Activated gamma-delta T cell treated with Interleukin-2 at 50 U/mL for 16 hours (primary cell): ENCODE results near the gene DIPK1A.

Experiments used
- DNase-seq: peaks from one replicate; pipeline ENCODE4 v3.0.0-alpha.2; 2020

The DIPK1A gene

DNA sequence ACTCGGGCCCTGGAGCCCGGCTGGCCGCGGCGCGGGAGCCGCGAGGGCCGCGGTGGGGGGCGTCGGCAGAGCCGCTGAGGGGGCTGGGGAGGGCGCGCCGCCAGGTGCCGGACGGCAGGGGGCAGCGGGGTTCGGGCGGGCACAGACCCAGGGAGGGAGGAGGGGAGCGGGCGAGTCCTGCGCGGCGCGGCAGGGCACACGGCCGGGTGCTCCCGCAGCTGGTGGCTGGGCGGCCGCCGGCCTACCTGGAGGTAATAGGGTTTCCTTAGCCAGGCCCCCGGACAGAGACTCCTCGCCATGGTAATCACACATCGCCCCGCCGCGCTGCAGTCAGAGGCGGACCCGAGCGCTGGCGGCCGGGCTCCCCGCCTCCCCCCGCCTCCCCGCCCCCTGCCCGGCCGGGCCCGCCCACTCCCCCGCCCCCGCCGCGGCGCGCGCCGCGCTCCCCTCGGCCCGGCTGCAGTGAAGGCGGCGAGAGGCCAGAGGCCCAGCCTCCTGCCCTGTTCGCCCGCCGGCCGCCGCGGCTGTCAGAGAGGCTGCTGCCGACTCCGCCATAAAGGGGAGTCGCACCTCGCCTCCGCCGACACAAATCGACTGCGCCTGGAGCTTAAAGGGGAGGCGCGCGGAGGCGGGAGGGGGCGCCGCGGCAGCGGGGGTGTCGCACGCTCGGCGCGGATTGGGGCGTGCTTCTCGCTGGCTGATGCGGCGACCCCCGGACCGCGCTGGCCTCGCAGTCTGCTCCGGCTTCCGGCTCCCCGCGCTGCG, at the start of gene DIPK1A:
TSS of gene DIPK1A (minus strand) at position 332 of the 765 bp plus-strand sequence. CDS start at position 299, 33 bp downstream.
- DNase-seq: peak; percentile 78

DNA sequence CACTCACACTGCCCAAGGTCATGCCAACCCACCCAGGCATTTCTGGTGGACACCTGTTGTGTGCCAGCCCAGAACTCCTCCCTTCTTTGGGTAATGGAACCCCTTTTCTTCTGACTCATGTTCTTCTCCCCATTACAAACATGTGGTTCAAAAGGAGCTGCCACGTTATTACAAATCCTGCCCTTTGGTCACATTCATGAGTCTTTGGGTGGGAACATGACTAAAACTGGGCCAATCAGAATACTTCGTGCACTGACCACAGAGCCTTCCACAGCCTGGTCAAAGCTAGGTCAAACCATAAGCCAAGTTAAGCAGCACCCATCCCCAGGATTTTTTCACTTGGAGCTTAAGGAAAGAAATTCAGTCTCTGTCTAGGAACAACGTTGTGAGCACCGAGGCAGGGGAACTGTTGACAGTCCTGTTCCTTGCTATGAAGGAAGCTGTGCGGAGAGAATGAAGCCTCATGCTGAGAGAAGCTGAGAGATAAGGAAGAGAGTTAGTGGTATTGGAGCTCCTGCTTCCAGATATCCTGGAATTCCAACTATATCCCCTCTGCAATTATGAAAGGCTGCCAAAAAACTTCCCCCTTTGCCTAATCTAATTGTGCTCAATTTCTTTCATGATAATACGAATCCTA, 46.8 kb upstream of the DIPK1A start:
- DNase-seq: no peak

DNA sequence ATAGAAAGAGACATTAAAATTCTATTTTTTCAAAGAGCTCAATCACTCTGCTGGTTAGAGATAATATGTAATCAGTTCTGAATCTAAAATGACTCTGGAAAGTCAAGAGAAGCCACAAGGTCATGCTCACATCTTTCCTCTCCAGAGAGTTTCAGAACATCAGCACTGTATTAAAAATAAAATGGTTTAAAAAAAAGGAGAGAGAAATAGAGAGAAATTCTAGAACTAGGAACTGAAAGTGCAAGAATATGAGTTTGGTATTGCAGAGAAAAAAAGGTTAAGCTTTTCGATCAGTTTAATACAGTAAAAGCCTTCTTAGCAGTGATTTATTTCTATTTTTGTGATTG, 44.0 kb upstream of the DIPK1A start:
- DNase-seq: no peak

DNA sequence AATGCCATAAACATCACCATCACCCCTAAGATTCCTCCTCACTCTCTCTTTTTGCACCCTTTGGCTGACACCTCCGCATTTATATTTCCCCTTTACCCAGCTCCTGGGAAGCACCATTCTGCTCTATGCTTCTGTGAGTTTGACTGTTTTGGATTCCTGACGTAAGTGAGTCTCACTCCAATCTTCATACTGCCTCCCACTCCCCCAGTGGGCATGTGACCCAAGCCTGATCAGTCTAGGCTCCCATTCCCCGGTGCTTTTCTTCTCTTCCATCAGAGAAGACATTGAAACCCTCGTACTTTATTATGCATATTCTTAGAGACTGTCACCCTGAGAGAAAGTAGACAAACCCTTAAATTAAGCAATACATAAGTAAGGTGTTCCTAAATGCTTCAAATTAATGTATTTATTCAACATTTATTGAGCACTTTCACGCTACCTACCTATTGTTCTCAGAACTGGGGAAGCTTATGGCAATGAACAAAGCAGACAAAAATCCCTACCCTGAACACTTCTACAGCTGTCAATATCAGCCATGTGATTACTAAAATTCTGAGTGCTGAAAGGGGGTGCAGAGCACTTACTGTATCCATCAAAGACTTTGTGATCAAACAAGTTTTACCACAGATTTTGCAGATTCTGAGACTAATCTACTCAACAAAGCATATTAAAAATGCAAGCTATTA, 43.4 kb upstream of the DIPK1A start:
- no peak for DNase-seq

DNA sequence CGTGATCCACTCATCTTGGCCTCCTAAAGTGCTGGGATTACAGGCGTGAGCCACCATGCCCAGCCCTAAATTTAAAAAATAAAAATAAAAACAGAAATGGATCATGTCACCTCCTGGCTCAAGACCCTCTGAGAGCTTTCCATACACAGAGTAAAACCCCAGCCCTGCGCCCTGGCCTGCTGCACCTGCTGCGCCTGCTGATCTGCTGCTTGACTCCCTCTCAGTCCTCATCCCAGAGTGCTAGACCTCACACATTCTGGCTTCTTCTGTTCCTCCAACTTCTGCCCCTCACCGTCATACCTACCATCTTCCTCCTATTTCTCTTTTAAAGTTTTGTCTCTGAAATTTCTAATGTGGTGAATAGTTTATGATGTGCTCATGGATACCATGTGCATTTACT, 42.7 kb upstream of the DIPK1A start:
- DNase-seq: no peak

DNA sequence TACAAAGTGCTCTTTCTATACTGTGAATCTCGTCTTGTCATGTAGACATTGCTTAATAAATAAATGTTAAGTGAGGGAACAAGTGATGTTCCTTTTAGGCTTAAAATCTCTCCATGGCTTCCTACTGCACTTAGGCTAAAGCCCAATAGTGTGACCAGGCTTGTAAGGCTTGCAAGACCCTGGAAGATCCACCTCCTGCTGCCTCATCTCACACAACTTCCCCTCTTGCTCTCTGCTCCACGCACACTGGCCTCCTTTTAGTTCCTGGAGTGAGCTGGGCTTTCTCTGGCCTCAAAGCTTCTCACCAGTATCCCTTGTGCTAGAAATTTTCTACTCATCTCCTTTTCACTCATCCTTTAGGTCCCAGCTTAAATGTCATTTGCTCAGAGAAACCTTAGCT, 41.5 kb upstream of the DIPK1A start:
- DNase-seq: no peak

DNA sequence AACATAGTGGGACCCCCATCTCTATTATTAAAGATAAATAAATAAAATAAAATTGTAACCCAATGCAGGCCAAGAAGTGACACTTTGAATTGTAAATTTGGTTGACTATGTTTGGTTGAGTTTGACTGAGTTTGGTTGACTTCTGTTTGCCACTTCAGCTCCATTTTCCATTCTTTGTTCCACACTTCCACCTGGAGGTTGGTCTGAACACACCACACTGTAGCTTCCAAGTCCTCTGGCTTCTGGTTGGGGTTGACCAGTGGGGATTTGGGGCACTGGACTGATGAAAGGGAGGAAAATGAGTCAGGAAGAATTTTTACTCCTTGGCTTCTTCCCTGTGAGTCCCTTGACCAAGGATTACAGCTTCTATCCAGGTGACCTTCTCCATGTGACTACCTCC, 40.6 kb upstream of the DIPK1A start:
- no peak for DNase-seq

DNA sequence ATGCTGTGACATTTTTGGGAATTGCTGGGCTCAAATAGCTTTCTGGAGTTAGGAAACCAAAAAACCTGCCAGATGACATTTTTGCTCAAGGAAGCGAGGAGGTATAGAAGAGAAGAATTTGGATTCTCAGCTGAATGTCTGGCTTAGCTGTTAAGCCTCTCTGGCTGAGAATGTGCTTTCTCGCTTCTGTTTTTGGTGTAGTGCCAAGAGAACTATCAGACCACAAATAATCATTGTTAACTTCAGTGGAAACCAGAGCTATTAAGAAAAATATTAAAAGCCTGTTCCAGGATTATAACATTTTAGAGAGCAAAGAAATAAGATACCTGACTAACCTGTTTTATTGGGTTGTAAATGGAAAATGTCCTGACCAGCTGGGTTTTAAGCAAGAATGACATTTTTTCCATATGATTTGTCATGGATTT, 39.5 kb upstream of the DIPK1A start:
- no peak for DNase-seq

DNA sequence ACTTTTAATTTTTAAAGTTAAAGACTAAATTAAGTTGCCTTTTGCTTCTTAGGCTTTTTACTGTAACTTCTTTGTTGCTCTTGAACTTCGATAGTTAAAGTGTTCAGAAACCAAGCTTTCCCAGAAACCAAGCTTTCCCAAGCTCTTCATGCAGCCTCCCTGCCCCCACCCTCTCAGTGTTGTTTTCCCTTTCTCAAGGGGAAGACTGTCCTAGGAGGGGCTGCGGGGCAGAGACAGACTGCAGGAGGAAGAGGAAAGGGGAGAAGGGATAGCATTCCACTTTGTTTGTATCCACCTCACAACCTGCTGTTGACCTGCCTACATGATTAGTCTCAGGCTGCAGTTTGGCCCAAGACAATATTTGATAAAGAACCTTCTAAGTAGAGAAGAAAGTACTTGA, 39.0 kb upstream of the DIPK1A start:
- DNase-seq: no peak

DNA sequence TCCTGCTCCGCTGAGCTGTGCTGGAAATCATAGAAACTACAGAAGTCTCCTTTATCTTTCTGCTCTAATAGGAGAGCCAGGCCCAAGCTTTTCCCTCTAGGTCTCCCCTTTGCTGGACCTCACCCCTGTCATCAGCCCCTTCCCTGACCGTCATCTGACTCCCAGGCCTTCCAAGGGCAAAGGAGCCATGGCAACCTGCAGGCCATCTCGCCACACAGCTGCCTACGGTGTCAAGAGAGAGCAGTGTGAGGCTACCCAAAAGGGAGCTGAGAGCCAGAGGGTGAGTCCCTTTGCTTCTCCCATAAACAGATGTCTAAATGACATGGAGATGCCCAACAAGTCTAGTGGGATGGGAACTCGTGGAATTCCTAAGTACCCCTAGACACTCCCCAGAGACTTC, 37.6 kb upstream of the DIPK1A start:
- DNase-seq: no peak

DNA sequence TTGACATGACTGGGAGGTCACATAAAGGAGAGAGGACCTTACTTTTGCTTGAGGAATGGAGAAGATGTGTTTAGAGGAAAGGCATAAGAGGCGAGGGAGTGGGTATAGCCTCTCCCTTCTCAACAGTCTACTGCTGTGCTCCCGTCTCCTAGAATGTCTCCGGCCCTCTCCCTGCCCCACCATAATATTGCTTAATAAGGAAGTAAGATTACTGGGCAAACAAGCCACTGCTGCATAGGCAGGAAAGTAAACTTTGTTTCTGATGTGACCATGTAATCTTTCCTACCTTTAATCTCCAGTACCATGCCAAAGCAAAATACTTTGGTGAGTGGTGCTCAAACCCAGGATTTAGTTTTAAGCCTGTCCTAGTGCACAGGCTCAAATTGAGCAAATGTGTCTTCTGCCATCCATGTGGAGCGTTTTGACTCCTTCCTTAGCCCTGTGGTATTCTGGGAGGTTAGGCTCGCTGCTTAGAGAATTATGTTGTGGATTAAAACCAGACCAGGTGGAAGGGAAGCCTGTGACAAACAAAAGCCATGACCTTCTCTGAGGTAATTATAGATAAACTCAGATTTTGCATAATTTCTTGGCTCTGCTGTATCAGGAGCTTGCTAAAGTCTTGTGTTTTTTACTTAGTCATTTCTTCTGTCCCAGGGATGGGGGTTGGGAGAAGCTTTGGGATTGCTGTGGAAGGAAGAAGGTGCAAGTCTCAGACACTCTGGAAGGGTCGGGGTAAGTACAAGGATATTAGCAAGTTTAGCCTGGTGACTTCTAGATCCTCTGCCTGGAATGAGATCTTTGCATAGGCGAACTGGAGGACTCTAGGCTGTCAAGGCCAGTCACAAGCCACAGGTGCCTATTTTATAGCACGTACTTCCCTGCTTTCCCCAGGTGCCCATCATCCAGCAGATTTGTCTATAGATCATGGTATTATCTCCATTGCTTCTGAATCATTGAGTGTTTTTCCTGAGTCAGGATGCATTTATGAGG, 34.5 kb upstream of the DIPK1A start:
- no peak for DNase-seq

DNA sequence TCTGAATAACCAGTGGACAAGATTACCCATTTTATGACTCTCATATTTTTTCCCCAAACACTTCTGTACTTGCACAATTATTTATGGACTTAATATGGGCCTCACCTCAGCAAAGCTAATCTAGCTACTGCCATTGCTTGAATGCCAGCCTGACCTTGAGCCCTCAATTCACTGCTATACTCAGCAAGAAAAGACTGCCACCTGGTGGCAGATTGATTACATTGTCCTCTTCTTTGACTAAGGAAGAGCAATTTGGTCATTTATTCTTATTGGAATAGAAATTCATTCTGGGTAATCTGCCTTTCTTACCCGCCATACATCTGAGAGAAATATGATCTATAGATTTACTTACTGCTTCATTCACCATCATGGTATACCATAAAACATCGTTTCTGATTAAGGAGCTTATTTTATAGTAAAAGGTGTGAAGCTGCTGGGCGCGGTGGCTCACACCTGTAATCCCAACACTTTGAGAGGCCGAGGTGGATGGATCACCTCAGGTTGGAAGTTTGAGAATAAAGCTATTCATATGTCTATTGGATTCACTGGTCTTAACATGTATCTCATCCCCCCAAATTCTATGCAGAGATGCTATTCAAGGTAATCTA, 32.9 kb upstream of the DIPK1A start:
- peak; percentile 77 for DNase-seq

DNA sequence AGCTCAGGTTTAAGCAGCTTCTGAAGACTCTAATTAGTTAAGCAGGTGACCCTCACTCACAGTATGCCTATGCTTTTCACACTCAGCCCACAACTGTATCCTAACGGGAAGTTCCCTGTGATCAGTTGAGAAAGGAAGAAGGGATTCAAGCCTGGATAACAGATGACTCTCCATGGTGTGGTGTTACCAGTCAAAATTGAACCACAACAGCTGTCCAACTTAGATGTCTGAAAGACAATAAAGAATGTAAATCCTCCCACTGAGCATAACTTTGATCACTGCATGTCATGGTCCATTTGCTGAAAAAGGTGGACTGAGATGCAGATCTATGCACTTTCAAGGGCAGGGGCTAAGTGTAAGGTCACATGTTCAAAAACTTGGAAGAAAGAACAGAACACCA, 32.3 kb upstream of the DIPK1A start:
- no peak for DNase-seq

DNA sequence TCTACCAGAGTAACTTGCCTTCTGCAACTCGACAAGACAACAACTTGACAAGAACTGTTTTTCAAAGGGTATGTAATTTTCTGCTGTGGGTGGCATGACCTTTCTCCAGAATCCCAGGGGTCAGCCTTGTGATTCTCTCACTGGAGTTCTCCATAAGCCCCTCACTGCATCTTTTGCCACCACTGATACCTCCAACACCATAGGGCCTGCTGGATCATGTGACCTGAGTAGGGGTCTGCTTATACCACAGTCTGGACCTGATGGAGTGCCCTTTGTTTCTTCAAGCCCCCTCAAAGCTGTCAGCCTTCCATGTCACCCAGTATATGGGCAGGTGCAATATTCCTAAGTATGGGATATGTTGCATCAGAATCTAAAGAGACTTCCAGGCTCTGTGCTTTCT, 31.6 kb upstream of the DIPK1A start:
- no peak for DNase-seq

DNA sequence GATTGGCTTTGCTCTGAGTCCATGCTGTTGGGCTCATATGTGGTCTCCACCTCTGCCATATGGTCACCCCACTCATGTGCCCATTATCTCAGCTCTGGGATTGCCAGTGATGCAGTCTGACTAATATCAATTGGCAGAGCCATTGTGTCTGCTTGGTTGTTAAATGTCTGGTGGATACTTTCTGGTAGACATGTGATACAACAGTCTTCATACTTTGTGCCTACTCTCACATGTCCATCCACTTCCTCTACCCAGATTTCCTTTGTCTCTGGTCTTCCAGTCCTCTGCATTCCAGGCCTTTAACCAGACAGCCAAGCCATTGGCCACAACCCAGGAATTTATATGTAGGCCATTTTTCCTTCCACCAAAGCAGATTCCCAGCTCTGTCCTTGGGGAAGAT, 30.8 kb upstream of the DIPK1A start:
- no peak for DNase-seq

DNA sequence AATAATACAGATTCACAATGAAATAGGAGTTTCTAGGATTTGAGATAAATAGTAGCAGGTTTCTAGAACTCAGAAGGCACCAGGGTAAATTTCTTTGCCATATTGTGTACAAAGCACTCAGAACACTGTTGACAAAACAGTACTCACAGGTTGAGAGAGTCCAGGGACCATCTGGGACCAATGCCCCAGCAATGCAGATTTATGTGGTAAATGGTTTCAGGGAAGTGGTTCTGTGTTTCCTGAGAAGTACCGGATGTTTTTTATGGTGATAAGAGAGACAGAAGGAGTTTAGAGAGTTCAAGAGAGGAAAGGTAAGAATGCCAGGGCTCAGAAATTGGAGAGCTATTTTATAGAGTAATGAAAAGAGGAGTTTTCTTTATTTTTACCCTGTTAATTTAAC, 29.6 kb upstream of the DIPK1A start:
- peak; percentile 13 for DNase-seq

DNA sequence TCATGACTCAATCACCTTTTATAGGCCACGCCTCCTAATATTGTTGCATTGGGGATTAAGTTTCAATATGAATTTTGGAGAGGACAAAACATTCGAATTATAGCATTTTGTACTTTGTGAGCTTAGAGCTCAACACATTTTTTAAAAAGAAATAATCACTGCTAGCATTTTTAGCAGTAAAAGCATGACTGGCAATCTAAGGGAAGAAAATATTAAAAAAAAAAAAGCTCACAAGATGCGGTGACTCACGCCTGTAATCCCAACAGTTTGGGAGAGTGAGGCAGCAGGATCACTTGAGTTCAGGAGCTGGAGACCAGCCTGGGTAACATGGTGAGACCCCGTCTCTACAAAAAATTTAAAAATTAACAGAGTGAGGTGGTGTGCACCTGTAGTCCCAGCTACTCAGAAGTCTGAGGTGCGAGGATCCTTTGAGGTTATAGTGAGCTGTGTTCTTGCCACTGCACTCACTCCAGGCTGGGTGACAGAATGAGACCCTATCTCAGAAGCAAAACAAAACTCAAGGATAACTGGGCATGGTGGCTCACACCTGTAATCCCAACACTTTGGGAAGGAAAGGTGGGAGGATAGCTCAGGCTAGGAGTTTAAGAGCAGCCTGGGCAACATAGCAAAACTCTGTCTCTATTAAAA, 28.8 kb upstream of the DIPK1A start:
- DNase-seq: no peak

DNA sequence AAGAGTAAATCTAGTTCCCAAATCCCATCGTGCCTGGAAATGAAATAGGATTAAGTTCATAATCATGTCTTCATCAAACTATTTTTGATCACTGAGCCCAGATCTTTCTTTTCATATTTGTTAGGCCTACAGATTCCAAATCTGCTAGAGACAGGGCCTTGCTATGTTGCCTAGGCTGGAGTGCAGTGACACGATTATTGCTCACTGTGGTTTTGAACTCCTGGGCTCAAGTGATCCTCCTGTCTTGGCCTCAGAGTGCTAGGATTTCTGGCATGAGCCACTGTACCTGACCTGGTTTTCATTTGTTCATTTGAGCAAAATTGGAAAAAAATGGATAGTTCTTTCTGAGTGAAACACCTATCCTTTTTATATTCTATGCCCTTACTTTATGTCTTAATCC, 28.0 kb upstream of the DIPK1A start:
- DNase-seq: no peak

DNA sequence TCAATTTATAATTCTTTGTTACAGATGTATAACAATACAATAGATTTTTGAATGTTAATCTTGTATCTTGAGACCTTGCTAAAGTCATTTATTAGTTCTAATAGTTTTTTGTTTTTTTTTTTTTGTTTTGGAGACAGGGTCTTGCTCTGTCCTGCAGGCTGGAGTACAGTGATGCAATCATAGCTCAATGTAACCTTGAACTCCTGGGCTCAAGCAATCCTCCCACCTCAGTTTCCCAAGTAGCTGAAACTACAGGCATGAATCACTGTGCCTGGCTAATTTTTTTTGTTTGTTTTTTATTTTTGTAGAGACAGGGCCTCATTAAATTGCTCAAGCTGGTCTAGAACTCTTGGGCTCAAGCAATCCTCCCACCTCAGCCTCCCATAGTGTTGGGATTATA, 26.2 kb upstream of the DIPK1A start:
- no peak for DNase-seq

DNA sequence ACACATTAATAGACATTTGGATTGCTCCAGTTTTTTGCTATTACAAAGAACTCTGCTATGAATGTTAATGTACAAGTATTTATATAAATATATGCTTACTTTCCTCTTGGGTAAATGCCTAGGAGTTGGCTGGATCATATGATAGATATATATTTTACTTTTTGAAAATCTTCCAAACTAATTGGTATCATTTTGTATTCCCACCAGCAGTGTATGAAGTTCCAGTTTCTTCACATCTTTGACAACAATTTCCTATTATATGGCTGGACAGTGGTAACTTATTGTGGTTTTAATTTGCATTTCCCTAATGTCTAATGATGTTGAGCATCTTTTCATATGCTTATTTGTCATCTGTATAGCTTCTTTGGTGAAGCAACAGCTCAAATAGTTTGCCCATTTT, 23.8 kb upstream of the DIPK1A start:
- DNase-seq: no peak

DNA sequence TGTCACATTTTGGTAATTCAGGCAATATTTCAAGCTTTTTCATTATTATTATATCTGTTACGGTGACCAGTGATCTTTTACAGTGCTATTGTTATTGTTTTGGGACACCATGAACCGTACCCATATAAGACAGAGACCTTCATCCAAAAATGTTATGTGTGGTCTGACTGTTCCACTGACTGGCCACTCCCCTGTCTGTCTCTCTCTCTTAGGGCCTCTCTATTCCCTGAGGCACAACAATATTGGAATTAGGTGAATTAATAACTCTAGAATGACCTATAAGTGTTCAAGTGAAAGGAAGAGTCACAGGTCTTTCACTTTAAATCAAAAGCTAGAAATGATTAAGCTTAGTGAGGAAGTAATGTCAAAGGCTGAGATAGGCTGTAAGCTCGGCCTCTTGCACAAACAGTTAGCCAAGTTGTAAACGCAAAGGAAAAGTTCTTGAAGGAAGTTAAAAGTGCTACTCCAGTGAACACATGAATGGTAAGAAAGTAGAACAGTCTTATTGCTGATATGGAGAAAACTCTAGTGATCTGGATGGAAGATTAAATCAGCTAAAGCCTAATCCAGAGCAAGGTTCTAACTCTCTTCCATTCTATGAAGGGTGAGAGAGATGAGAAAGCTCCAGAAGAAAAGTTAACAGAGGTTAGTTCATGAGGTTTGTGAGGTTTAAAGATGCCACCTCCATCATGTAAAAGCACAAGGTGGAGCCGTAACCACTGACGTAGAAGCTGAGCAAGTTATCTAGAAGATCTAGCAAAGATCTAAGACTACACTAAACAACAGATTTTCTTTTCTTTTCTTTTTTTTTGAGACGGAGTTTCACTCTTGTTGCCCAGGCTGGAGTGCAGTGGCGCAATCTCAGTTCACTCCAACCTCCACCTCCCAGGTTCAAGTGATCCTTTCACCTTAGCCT, 19.7 kb upstream of the DIPK1A start:
- DNase-seq: peak; percentile 36
